Heart right ventricle (tissue), 16 donors: Measurements from ENCODE around the gene TMEM190. TPM values are rescaled to one million over a fixed set of nuclear protein-coding genes. Genes with fewer than 3 reads are reported as not detected.

Source experiments
- ATAC-seq, 8 donors: fragments of 200-7000 bp; cut with Tn5 transposase; one replicate each; pipeline ENCODE4 v1.9.1; 2020; ENCODE audit warnings: mild to moderate bottlenecking in 8 of 8, moderate library complexity in 8 of 8, moderate number of reproducible peaks in 1 of 8
- DNase-seq, 2 donors: peaks; one replicate each; pipeline ENCODE4 v3.0.0-alpha.2; 2020
- H3K27ac ChIP-seq, 10 donors: fragments of 200-600 bp; sonication (generic) in 2 of 10; one replicate each; pipeline versions ENCODE4 v1.5.0 to v1.8.0; 2020 to 2022; ENCODE audit warnings: mild to moderate bottlenecking in 3 of 10
- H3K27me3 ChIP-seq, 7 donors: fragments of 200-600 bp; one replicate each; pipeline ENCODE4 v1.8.0; 2021 to 2022; ENCODE audit warnings: mild to moderate bottlenecking in 2 of 7
- H3K36me3 ChIP-seq, 9 donors: fragments of 200-600 bp; sonication (generic) in 1 of 9; one replicate each; pipeline versions ENCODE4 v1.5.0 to v1.8.0; 2020 to 2022; ENCODE audit warnings: mild to moderate bottlenecking in 2 of 9
- H3K4me1 ChIP-seq, 9 donors: fragments of 200-600 bp; sonication (generic) in 1 of 9; one replicate each; pipeline versions ENCODE4 v1.5.0 to v1.8.0; 2020 to 2022; ENCODE audit warnings: mild to moderate bottlenecking in 4 of 9
- H3K4me3 ChIP-seq, 10 donors: fragments of 200-600 bp; sonication (generic) in 2 of 10; one replicate each; pipeline versions ENCODE4 v1.5.0 to v1.8.0; 2020 to 2022; ENCODE audit warnings: mild to moderate bottlenecking in 7 of 10, moderate library complexity in 2 of 10
- H3K9me3 ChIP-seq, 11 donors: fragments of 200-600 bp in 10 of 11; sonication (generic) in 2 of 11; one replicate each; pipeline versions ENCODE4 v1.5.0 to v1.8.0; 2013 to 2022; ENCODE audit warnings: mild to moderate bottlenecking in 2 of 11, control low read depth in 1 of 11, moderate library complexity in 1 of 11
- WGBS, 2 donors: extraction: QIAGEN DNeasy Blood & Tissue Kit; methylation state at CpG; one replicate each; pipeline ENCODE4 v1.1.7; 2013; ENCODE audit warnings: inconsistent platforms in 1 of 2; 5-methylcytosine and 5-hydroxymethylcytosine counted together
- intact Hi-C, 10 donors: fragments of 100-400 bp; cut with DNase I; formaldehyde crosslinking; loops; one replicate each; pipeline versions ENCODE4 v1.11.1 to v1.14.2; 2022
- polyA plus RNA-seq, 2 donors: library from polyadenylated mRNA; stranded (reverse); fragments of 200-250 nt; gene quantifications; one replicate each; pipeline ENCODE4 v1.2.3, GENCODE V29; 2013
- total RNA-seq, 10 donors: library from RNA; stranded (reverse); fragmentation: NEBNext Ultra II Directional in 3 of 10; extraction: Animal tissue kit (Norgen Biotek cat#: 25700) in 3 of 10; gene quantifications; one replicate each; pipeline versions ENCODE4 v1.2.1 to v1.2.4, GENCODE V29; 2021 to 2023
- TF ChIP-seq, protein P1 (sequence below), 9 donors: fragments of 200-600 bp; sonication (generic) in 2 of 9; IDR thresholded peaks; one replicate each; pipeline versions ENCODE4 v1.5.0 to v1.8.0; 2021 to 2022; ENCODE audit warnings: antibody characterized with exemption in 9 of 9, mild to moderate bottlenecking in 5 of 9, moderate library complexity in 1 of 9
- donor health status: Arrhythmogenic right ventricular cardiomyopathy.
- donor health status: ischemic (EF 13 %, LVEDD 7.1; RV severe dilation, severe dysfunction).
- donor health status: healthy with polysubstance abuse.
- donor health status: DM: no; HTN: yes; CAD: no.
- donor health status: DM: no; HTN: no; CAD: no.
- donor health status: ischemic (EF 25% LVEDD 6.9; RV normal size, moderate dysfunction).
- donor health status: ischemic (EF 25% LVEDD 5.7; RV mildly dilated, moderate dysfunction).
- donor health status: healthy.
- donor health status: DM: yes; HTN: yes; CAD: no.
- donor health status: Ischemic cardiomyopathy.
- donor health status: ischemic (EF 35%, LVEDD 5.7; RV mildly dilated, moderate dysfunction).
- donor health status: nonischemic (EF 11% LVEDD 7.7; RV severe dilation, severe dysfunction).
- donor health status: DM: yes; HTN: yes; CAD: no.
- donor health status: PGD.
- donor health status: ischemic (EF 29% LVEDD 5.4; RV normal size, mild dysfunction).
- donor health status: nonischemic (EF 23%, LVEDD 6.1; RV moderate dilation, normal function).

Gene TMEM190
- total and polyA plus RNA-seq, 12 donors = not detected

DNA sequence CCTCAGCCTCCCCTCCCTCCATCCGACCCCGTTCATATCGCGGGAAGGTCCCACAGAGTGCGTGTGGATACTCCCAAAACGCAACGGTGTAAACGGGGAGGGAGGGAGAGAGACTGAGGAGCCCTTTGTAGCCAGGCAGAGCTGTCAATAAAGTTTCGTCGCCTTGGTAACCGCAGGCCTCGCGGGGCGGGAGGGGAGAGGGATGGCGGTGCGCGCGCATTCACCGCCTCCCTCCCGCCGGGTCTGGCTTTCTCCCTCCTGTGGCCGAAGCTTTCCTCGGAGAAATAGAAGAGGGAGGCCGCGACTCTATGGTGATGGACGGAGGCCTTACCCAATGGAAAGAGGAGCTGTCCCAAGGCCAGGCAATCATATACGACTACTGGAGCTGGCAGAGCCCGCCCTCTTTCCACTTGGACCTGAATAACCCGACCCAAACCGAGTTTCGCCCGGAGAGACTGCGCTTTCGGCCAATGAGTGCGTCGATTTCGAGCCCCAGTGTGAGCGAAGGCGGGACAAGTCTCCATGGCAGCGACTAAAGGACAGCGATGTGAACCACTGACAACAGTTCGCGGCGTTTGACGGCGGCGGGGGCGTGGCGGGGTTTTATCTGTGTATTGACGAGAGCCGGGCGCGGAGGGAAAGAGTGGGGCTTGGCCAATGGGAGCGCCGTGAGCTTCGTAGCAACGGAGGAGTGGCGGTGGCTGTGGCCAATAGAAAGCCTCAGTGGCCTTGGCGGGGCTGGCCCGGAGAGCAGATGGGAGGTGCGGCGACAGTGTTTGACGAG, 37.3 kb upstream of the TMEM190 start, which contains the start of gene KMT5C:
Gene KMT5C, plus strand, starts transcription at position 772 of the 784 bp plus-strand sequence. CDS start 2,061 bp downstream, outside the sequence.
- DNase-seq (peak; percentile 100), ATAC-seq (peak; percentile 91 to 97 (median 95))
- peak within 1 kb of the TSS; percentile 33 to 92 (median 72) for H3K4me3 ChIP-seq
- peaks cover 7 to 24% (median 19%) of the 10 kb centered on the region in 9 donors for H3K4me1 ChIP-seq
- WGBS, 2 donors = 0% methylated on average over 63 of the region's 63 CpGs
- peak within 1 kb of the TSS; percentile 65 to 95 (median 90) for H3K27ac ChIP-seq
- H3K36me3 ChIP-seq = peaks cover 0 to 24% (median 7%) of the 10 kb centered on the region in 9 donors
- TF ChIP-seq, protein P1, sequence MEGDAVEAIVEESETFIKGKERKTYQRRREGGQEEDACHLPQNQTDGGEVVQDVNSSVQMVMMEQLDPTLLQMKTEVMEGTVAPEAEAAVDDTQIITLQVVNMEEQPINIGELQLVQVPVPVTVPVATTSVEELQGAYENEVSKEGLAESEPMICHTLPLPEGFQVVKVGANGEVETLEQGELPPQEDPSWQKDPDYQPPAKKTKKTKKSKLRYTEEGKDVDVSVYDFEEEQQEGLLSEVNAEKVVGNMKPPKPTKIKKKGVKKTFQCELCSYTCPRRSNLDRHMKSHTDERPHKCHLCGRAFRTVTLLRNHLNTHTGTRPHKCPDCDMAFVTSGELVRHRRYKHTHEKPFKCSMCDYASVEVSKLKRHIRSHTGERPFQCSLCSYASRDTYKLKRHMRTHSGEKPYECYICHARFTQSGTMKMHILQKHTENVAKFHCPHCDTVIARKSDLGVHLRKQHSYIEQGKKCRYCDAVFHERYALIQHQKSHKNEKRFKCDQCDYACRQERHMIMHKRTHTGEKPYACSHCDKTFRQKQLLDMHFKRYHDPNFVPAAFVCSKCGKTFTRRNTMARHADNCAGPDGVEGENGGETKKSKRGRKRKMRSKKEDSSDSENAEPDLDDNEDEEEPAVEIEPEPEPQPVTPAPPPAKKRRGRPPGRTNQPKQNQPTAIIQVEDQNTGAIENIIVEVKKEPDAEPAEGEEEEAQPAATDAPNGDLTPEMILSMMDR (IDR thresholded peaks at IDR 0.05) = peak in 8 of 9 donors; percentile 26 to 68 (median 50)
- intact Hi-C loops = loop anchor here in 4 of 10 donors (1.0 to 5.0 kb wide), 3 partner anchors 37 to 46 kb away; partner anchors contain the start of genes RPL28 (in 3 of the 4) and TMEM238 (in 1 of the 4)
- H3K9me3 ChIP-seq = no peaks in the 10 kb centered on the region
- peaks cover 0 to 7% (median 0%) of the 10 kb centered on the region in 7 donors for H3K27me3 ChIP-seq

DNA sequence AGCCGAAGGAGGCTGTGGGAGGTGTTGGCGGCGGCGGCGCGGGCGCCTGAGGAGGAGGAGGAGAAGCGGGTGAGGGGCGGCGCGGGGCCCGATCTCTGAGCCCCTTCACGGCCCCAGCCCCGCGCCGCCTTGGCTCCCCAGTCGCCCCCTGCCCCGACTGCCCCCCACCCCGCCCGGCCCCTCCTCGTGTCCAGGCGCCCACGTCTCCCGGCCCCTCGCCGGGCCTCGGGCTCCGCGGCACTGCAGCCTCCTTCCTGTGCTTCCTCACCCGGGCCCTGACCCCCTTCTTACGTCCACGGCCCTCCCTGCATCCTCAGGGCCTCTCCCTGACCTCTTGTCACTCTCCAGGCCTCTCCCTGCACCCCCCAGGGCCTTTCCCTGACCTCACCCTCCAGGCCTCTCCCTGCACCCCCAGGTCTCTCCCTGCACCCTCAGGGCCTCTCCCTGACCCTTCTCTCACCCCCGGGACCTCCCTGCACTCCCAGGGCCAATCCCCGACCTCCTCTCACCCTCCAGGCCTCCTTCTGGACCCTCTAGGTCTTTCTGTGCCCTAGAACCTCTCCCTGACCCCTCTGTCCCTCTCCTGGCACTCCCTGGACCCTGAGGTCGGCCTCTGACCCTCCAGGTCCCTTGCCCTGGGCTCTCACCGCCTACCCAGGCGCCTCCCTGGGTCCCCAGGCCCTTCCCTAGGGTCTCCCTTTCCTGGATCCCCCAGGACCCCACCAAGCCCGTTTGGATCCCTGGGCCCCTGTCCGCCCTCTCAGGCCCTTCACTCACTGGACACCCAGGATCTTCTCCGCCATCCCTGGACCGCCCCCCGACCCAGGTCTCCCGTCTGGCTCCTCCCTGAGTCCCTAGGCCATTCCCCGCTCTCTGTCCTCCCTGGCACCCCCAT, 36.5 kb upstream of the TMEM190 start:
- H3K27ac ChIP-seq = peak overlapping the region; percentile 21 to 93 (median 87)
- H3K36me3 ChIP-seq = peaks cover 0 to 26% (median 7%) of the 10 kb centered on the region in 9 donors
- 3 to 5% methylated on average over 17 to 44 of the region's 44 CpGs for WGBS, 2 donors
- peak in 2 of 8 donors; percentile 0 to 1 for ATAC-seq
- peak overlapping the region; percentile 33 to 92 (median 72) for H3K4me3 ChIP-seq
- no peaks in the 10 kb centered on the region for H3K27me3 ChIP-seq
- DNase-seq = no peak
- TF ChIP-seq, protein P1 (IDR thresholded peaks at IDR 0.05) = no peak
- no peaks in the 10 kb centered on the region for H3K9me3 ChIP-seq
- H3K4me1 ChIP-seq = peaks cover 7 to 24% (median 19%) of the 10 kb centered on the region in 9 donors
- intact Hi-C loops = loop anchor here in 4 of 10 donors (1.0 to 5.0 kb wide), 4 partner anchors 38 to 45 kb away; partner anchors contain the start of genes RPL28 (in 3 of the 4) and TMEM238 (in 1 of the 4)

DNA sequence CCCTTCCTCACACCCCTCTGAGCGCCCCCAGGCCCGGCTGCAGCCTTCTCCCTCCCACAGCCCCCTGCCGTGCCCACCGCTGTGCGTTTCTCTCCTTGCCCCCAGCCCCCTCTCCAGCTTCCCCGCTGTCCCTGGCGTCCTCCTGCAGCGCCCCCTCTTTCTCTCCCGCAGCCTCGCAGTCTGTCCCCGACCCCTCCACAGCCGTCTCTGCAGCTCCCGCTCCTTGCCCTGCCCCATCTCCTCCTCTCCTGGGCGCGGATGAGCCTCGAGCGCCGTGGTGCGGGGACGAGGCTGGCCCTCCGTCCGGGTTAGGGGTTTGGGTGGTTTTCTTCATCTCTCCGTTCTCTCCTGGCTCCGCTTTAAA, 35.9 kb upstream of the TMEM190 start:
- Histone ChIP-seq H3K27me3 (no peaks in the 10 kb centered on the region), H3K9me3 (no peaks in the 10 kb centered on the region), H3K36me3 (peaks cover 0 to 26% (median 7%) of the 10 kb centered on the region in 9 donors), H3K4me3 (peak overlapping the region in 9 of 10 donors; percentile 67 to 92 (median 73)), H3K4me1 (peaks cover 7 to 28% (median 21%) of the 10 kb centered on the region in 9 donors), H3K27ac (peak overlapping the region in 5 of 10 donors; percentile 90 to 93 (median 93))
- WGBS, 2 donors = 2 to 6% methylated on average over 23 to 24 of the region's 24 CpGs
- TF ChIP-seq, protein P1 (IDR thresholded peaks at IDR 0.05) = no peak
- intact Hi-C loops = loop anchor here in 1 of 10 donors (2.0 kb wide), 1 partner anchor 42 kb away; no protein-coding TSS in a partner anchor
- ATAC-seq = no peak
- no peak for DNase-seq
